SK-N-SH treated with all-trans-retinoic acid at 6 μM for 48 hours (cell line): ENCODE results near the gene FOXJ3.

Experiments used
- ARNTL ChIP-seq: fragments of 450-650 bp; formaldehyde crosslinking; IDR thresholded peaks from 2 replicates; pipeline ENCODE4 v1.5.0; 2020; ENCODE audit warnings: low read depth, mild to moderate bottlenecking, moderate library complexity, borderline replicate concordance
- CREB5 ChIP-seq: fragments of 250-450 bp; sonication (Bioruptor Pico); IDR thresholded peaks from 2 replicates; pipeline ENCODE4 v1.5.1; 2020; ENCODE audit warnings: low read depth, mild to moderate bottlenecking, moderate library complexity
- CSRNP3 ChIP-seq: fragments of 250-450 bp; sonication (Bioruptor Pico); IDR thresholded peaks from 2 replicates; pipeline ENCODE4 v1.5.1; 2021; ENCODE audit warnings: mild to moderate bottlenecking, moderate library complexity
- ESRRG ChIP-seq: fragments of 250-450 bp; sonication (Bioruptor Pico); IDR thresholded peaks from 2 replicates; pipeline ENCODE4 v1.6.1; 2021; ENCODE audit warnings: mild to moderate bottlenecking
- GLIS3 ChIP-seq: fragments of 250-450 bp; sonication (Bioruptor Pico); IDR thresholded peaks from 2 replicates; pipeline ENCODE4 v1.5.0; 2020; ENCODE audit warnings: mild to moderate bottlenecking, moderate library complexity
- ISL1 ChIP-seq: fragments of 250-450 bp; sonication (Bioruptor Pico); IDR thresholded peaks from 2 replicates; pipeline ENCODE4 v2.1.2; 2022; ENCODE audit warnings: mild to moderate bottlenecking, moderate library complexity
- PATZ1 ChIP-seq: fragments of 250-450 bp; sonication (Bioruptor Pico); IDR thresholded peaks from 2 replicates; pipeline ENCODE4 v1.8.0; 2020; ENCODE audit warnings: mild to moderate bottlenecking, moderate library complexity, borderline replicate concordance
- PPARA ChIP-seq: fragments of 250-450 bp; sonication (Bioruptor Pico); IDR thresholded peaks from 2 replicates; pipeline ENCODE4 v1.5.0; 2020; ENCODE audit warnings: mild to moderate bottlenecking, borderline replicate concordance
- RARB ChIP-seq: fragments of 250-450 bp; sonication (Bioruptor Pico); IDR thresholded peaks from 2 replicates; pipeline ENCODE4 v1.8.0; 2021; ENCODE audit warnings: mild to moderate bottlenecking, moderate library complexity
- TSHZ2 ChIP-seq: fragments of 250-450 bp; sonication (Bioruptor Pico); IDR thresholded peaks from 2 replicates; pipeline ENCODE4 v1.5.0; 2020; ENCODE audit warnings: mild to moderate bottlenecking, moderate library complexity
- ZFP3 ChIP-seq: fragments of 250-450 bp; sonication (Bioruptor Pico); IDR thresholded peaks from 2 replicates; pipeline ENCODE4 v1.5.0; 2020; ENCODE audit warnings: mild to moderate bottlenecking, moderate library complexity
- ZNF565 ChIP-seq: fragments of 450-650 bp; formaldehyde crosslinking; conservative IDR thresholded peaks from 2 replicates; pipeline ENCODE4 v1.5.0; 2020; ENCODE audit warnings: low read depth, mild to moderate bottlenecking, moderate library complexity
- ZNF70 ChIP-seq: fragments of 450-650 bp; formaldehyde crosslinking; IDR thresholded peaks from 2 replicates; pipeline ENCODE4 v1.5.0; 2020; ENCODE audit warnings: mild to moderate bottlenecking, moderate library complexity
- ZNF8 ChIP-seq: fragments of 450-650 bp; formaldehyde crosslinking; IDR thresholded peaks from 2 replicates; pipeline ENCODE4 v1.5.0; 2020; ENCODE audit warnings: mild to moderate bottlenecking, moderate library complexity

DNA sequence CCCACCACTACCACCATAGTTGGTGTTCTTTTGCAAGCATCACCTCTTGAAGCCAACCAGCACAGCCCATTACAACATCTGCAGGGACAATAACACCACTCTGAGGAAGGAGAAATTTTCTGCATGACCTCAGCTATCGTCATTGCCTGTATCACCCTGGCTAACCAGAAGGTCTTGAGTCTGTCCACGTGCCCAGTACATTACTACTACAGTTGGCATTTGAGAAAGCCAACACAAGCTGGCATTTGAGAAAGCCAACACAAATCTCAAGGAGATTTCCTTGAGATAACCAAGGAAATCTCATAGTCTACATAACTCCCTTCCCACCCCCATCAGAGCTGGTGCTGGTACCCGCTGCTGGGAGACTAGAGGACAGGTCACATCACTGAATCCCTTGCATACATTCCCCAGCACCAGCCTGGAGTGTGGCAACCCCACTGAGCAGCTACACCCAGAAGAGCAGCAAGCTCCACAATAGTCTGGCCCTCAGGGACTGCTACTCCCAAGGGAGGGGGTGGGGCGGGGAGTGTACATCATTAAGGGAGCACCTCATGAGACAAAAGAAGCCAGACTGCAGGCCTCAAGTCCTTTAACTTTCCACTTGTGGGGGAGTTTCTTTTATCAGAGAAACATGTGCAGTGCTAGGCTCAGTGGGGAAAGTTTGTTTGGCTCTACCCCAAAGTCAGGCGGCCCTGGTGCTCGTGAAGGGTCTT, 124.5 kb downstream of the FOXJ3 start:
- TF ChIP-seq CREB5 (CRISPR knock-in tag) (no peak), RARB (no peak), ZNF70 (CRISPR knock-in tag) (no peak), PATZ1 (no peak), ZNF565 (CRISPR knock-in tag) (no peak), ZFP3 (CRISPR knock-in tag) (no peak), GLIS3 (CRISPR knock-in tag) (no peak), ISL1 (CRISPR knock-in tag) (no peak), ARNTL (CRISPR knock-in tag) (no peak), TSHZ2 (CRISPR knock-in tag) (no peak), ZNF8 (no peak), PPARA (no peak), CSRNP3 (no peak), ESRRG (CRISPR knock-in tag) (no peak)
